Epithelial cell of proximal tubule (primary cell): Measurements from ENCODE around the gene ZBTB40. TPM values are rescaled to one million over a fixed set of nuclear protein-coding genes. Genes with fewer than 3 reads are reported as not detected.

ENCODE experiments used
- DNase-seq: peaks from one replicate; pipeline ENCODE4 v3.0.0-alpha.2; 2011; ENCODE audit warnings: low read depth
- H3K4me3 ChIP-seq: 2 replicates; pipeline ENCODE4 v1.5.1; 2011; ENCODE audit warnings: low read depth, mild to moderate bottlenecking, low read length
- total RNA-seq: library from RNA; depleted of rRNA; stranded (reverse); fragments of >200 nt; gene quantifications from 2 replicates; pipeline ENCODE4 v1.2.3, GENCODE V29; 2015
- TF ChIP-seq, protein P1 (sequence below): conservative IDR thresholded peaks from 2 replicates; pipeline ENCODE4 v1.5.1; 2012; ENCODE audit warnings: low read depth, mild to moderate bottlenecking, low read length

ZBTB40 gene
- total RNA-seq, 1 donor from 2014 or later: 6.9 TPM

GRCh38 chr1:22533244-22533895, 81.7 kb downstream of the ZBTB40 start:
- no peak overlapping the region for H3K4me3 ChIP-seq
- no peak for DNase-seq
- TF ChIP-seq, protein P1, sequence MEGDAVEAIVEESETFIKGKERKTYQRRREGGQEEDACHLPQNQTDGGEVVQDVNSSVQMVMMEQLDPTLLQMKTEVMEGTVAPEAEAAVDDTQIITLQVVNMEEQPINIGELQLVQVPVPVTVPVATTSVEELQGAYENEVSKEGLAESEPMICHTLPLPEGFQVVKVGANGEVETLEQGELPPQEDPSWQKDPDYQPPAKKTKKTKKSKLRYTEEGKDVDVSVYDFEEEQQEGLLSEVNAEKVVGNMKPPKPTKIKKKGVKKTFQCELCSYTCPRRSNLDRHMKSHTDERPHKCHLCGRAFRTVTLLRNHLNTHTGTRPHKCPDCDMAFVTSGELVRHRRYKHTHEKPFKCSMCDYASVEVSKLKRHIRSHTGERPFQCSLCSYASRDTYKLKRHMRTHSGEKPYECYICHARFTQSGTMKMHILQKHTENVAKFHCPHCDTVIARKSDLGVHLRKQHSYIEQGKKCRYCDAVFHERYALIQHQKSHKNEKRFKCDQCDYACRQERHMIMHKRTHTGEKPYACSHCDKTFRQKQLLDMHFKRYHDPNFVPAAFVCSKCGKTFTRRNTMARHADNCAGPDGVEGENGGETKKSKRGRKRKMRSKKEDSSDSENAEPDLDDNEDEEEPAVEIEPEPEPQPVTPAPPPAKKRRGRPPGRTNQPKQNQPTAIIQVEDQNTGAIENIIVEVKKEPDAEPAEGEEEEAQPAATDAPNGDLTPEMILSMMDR: no peak

GRCh38 chr1:22534951-22535350, 83.3 kb downstream of the ZBTB40 start:
- H3K4me3 ChIP-seq: no peak overlapping the region
- TF ChIP-seq, protein P1: no peak
- no peak for DNase-seq

- no peak for DNase-seq
- TF ChIP-seq, protein P1: no peak
- H3K4me3 ChIP-seq: no peak overlapping the region
Observed at GRCh38 chr1:22535399-22535798, 83.7 kb downstream of the ZBTB40 start.

- H3K4me3 ChIP-seq: no peak overlapping the region
- TF ChIP-seq, protein P1: no peak
- no peak for DNase-seq
Observed at GRCh38 chr1:22536506-22536905, 84.9 kb downstream of the ZBTB40 start.

DNA sequence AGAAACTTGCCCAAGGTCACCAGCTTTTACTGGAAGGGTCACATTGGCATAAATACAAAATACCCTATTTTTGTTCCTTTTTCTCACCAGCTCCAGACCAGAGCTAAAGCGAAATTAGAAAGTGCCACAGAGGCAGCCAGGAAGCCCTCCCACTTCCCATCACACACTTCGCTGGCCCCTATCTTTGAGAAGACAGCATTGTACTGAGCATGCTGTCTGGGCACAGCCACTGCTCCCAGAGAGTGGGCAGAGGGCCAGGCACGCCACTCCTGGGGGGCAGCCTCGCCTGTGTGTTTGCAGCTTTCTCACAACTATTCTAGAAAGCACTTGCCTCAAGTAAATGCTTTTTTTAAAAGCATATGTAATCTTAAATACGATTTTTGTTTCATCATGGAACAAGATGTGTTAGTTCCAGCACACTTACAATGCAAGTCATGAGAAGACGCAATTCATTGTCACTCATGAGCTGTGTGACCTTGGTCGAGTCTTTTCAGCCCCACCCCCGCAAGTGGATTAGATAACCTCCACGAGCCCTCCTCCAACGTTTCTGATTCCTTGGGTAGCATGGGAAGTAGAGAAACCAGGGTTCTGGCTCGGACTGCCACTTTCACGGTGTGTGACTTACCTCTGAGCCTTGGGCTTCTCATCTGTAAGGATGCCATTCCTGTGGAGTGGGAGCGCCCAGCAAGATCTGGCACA, 85.9 kb downstream of the ZBTB40 start:
- DNase-seq: no peak
- no peak overlapping the region for H3K4me3 ChIP-seq
- TF ChIP-seq, protein P1: no peak

GRCh38 chr1:22539510-22540118, 88.0 kb downstream of the ZBTB40 start:
- no peak for DNase-seq
- TF ChIP-seq, protein P1: no peak
- H3K4me3 ChIP-seq: no peak overlapping the region
